ENCODE data around the gene UBE2E2.

- TF ChIP-seq, protein P1, sequence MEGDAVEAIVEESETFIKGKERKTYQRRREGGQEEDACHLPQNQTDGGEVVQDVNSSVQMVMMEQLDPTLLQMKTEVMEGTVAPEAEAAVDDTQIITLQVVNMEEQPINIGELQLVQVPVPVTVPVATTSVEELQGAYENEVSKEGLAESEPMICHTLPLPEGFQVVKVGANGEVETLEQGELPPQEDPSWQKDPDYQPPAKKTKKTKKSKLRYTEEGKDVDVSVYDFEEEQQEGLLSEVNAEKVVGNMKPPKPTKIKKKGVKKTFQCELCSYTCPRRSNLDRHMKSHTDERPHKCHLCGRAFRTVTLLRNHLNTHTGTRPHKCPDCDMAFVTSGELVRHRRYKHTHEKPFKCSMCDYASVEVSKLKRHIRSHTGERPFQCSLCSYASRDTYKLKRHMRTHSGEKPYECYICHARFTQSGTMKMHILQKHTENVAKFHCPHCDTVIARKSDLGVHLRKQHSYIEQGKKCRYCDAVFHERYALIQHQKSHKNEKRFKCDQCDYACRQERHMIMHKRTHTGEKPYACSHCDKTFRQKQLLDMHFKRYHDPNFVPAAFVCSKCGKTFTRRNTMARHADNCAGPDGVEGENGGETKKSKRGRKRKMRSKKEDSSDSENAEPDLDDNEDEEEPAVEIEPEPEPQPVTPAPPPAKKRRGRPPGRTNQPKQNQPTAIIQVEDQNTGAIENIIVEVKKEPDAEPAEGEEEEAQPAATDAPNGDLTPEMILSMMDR (IDR thresholded peaks at IDR 0.05) = no peak
- TF ChIP-seq POLR2A (IDR thresholded peaks at IDR 0.05) = no peak
Observed at GRCh38 chr3:23459465-23459864, 256.3 kb downstream of the UBE2E2 start.
